ENCODE results near the gene TMEM144. TPM values are rescaled to one million over a fixed set of nuclear protein-coding genes. Genes with fewer than 3 reads are reported as not detected.

TMEM144 gene
- 1 to 10 TPM; 8.3 to 8.6 TPM for total RNA-seq

GRCh38 chr4:158209825-158210807 lies at the start of gene TMEM144:
Gene TMEM144 (plus strand): TSS chr4:158210486. CDS start chr4:158212668, 2,182 bp downstream.

GRCh38 chr4:158172261-158173258 lies 37.7 kb upstream of the TMEM144 start, which contains the start of gene GASK1B:
Gene GASK1B (minus strand): TSS chr4:158173025. CDS start chr4:158171375, 1,650 bp downstream.

Other genes starting within 250 kb of the TMEM144 start
- 10 to 100 TPM; 12.7 to 21.7 TPM for gene GASK1B, start 37.5 kb upstream of the TMEM144 start, total RNA-seq